ENCODE results near the gene TAF4B. TPM values are rescaled to one million over a fixed set of nuclear protein-coding genes. Genes with fewer than 3 reads are reported as not detected.

TAF4B gene
- total RNA-seq, 1 experiment from 2014 or later, result 2.0 TPM

DNA sequence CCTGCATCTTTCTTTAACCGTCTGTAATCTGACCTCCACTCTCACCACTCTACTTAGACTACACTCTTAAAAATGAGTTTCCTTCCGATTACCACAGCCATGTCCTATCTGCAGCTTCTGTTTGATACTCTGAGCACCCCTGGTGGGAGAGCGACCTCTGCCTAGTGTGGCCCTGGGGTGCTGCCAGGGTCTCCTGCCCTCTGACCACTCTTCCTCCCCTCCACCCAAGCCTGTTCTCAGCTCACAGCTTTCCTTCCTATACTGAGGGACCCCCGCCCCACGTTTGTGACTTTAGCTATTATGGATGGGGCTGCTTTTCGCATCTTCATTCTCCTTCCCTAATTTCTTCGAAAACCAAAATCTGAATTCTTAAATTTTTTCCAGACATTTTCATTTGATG, 189.4 kb downstream of the TAF4B start:
- Histone ChIP-seq H3K27me3 (replicated peaks; ENCODE audit: insufficient read depth, low read depth, low read length, poor library complexity) (no peaks in the 10 kb centered on the region), H3K9me3 (ENCODE audit: low read depth, low read length, poor library complexity, severe bottlenecking) (no peaks in the 10 kb centered on the region), H3K4me3 (ENCODE audit: low read depth, low read length, poor library complexity, severe bottlenecking) (no peak overlapping the region), H3K36me3 (ENCODE audit: insufficient read depth, low read length, poor library complexity, severe bottlenecking) (no peaks in the 10 kb centered on the region), H3K4me1 (ENCODE audit: insufficient read depth, low read length, poor library complexity, severe bottlenecking) (no peaks in the 10 kb centered on the region), H3K27ac (ENCODE audit: low read depth, low read length, poor library complexity, severe bottlenecking) (no peak overlapping the region)
- intact Hi-C loops (cut with micrococcal nuclease; ENCODE audit: unreplicated experiment), result no loop called here
- BruUV-seq (replicated peaks), result no TSS peak
- POLR2A ChIA-PET (ENCODE audit: low non-redundant PET), result no interaction called here
- TF ChIP-seq, protein P1, sequence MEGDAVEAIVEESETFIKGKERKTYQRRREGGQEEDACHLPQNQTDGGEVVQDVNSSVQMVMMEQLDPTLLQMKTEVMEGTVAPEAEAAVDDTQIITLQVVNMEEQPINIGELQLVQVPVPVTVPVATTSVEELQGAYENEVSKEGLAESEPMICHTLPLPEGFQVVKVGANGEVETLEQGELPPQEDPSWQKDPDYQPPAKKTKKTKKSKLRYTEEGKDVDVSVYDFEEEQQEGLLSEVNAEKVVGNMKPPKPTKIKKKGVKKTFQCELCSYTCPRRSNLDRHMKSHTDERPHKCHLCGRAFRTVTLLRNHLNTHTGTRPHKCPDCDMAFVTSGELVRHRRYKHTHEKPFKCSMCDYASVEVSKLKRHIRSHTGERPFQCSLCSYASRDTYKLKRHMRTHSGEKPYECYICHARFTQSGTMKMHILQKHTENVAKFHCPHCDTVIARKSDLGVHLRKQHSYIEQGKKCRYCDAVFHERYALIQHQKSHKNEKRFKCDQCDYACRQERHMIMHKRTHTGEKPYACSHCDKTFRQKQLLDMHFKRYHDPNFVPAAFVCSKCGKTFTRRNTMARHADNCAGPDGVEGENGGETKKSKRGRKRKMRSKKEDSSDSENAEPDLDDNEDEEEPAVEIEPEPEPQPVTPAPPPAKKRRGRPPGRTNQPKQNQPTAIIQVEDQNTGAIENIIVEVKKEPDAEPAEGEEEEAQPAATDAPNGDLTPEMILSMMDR (conservative IDR thresholded peaks at IDR 0.05; ENCODE audit: low read depth, low read length), result no peak
- TF ChIP-seq EZH2 (IDR thresholded peaks at IDR 0.05; ENCODE audit: borderline replicate concordance, low read depth, low read length, poor library complexity, severe bottlenecking), result no peak
- DNase-seq (ENCODE audit: low spot score), result no peak
- CTCF ChIA-PET, result no interaction called here

DNA sequence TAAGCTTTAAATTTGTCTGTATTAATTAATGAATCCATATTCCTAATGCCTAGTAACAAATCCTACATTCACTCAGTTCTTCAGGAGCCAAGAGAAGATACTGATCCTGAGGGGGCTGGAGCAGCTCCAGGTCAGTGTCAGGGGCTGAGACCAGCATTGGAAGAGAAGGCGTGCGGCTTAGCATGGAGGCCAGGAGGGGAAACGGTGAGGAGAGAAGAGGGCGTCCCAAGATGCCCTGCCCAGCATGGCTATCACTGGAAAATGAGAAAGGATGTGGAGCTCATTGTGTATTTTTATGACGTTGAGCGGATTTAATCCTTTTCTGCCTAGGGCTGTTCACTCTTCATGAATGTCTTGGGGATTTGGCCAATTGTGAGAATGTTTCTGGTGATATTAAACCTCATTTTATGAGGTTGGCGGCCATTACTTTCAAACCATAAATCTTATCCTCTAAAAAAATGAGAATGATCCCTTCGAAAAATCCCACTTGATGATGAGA, 190.5 kb downstream of the TAF4B start:
- Histone ChIP-seq H3K27ac (ENCODE audit: low read depth, low read length, poor library complexity, severe bottlenecking) (no peak overlapping the region), H3K4me1 (ENCODE audit: insufficient read depth, low read length, poor library complexity, severe bottlenecking) (no peaks in the 10 kb centered on the region), H3K9me3 (ENCODE audit: low read depth, low read length, poor library complexity, severe bottlenecking) (no peaks in the 10 kb centered on the region), H3K27me3 (replicated peaks; ENCODE audit: insufficient read depth, low read depth, low read length, poor library complexity) (no peaks in the 10 kb centered on the region), H3K4me3 (ENCODE audit: low read depth, low read length, poor library complexity, severe bottlenecking) (no peak overlapping the region), H3K36me3 (ENCODE audit: insufficient read depth, low read length, poor library complexity, severe bottlenecking) (no peaks in the 10 kb centered on the region)
- intact Hi-C loops (cut with micrococcal nuclease; ENCODE audit: unreplicated experiment), result no loop called here
- no peak for DNase-seq (ENCODE audit: low spot score)
- BruUV-seq (replicated peaks), result no TSS peak
- TF ChIP-seq, protein P1 (conservative IDR thresholded peaks at IDR 0.05; ENCODE audit: low read depth, low read length), result no peak
- no peak for TF ChIP-seq EZH2 (IDR thresholded peaks at IDR 0.05; ENCODE audit: borderline replicate concordance, low read depth, low read length, poor library complexity, severe bottlenecking)
- ChIA-PET CTCF (no interaction called here), POLR2A (ENCODE audit: low non-redundant PET) (no interaction called here)

DNA sequence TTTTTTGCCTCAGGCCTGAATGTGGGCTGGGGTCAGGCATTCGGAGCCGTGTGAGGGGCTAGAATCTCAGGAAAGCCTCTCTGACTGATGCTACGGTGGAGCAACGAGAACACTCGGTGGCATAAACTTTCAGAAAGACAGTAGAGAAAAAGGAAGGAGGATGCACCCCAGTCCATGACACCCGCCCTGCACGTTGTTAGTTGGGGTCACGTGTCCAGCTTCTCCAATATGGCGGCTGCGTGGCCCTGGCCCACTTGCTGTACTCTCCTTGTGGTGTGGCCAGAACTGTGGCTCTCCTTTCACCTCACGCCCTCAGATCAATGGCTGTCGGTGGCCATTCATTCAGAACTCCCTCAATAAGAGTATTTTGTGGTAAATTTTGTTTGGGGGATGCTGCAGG, 190.9 kb downstream of the TAF4B start:
- intact Hi-C loops (cut with micrococcal nuclease; ENCODE audit: unreplicated experiment), result no loop called here
- ChIA-PET POLR2A (ENCODE audit: low non-redundant PET) (no interaction called here), CTCF (no interaction called here)
- no peaks in the 10 kb centered on the region for H3K36me3 ChIP-seq (ENCODE audit: insufficient read depth, low read length, poor library complexity, severe bottlenecking)
- H3K27ac ChIP-seq (ENCODE audit: low read depth, low read length, poor library complexity, severe bottlenecking), result no peak overlapping the region
- TF ChIP-seq, protein P1 (conservative IDR thresholded peaks at IDR 0.05; ENCODE audit: low read depth, low read length), result no peak
- TF ChIP-seq EZH2 (IDR thresholded peaks at IDR 0.05; ENCODE audit: borderline replicate concordance, low read depth, low read length, poor library complexity, severe bottlenecking), result no peak
- no peak overlapping the region for H3K4me3 ChIP-seq (ENCODE audit: low read depth, low read length, poor library complexity, severe bottlenecking)
- DNase-seq (ENCODE audit: low spot score), result no peak
- no peaks in the 10 kb centered on the region for H3K27me3 ChIP-seq (replicated peaks; ENCODE audit: insufficient read depth, low read depth, low read length, poor library complexity)
- no peaks in the 10 kb centered on the region for H3K9me3 ChIP-seq (ENCODE audit: low read depth, low read length, poor library complexity, severe bottlenecking)
- BruUV-seq (replicated peaks), result no TSS peak
- no peaks in the 10 kb centered on the region for H3K4me1 ChIP-seq (ENCODE audit: insufficient read depth, low read length, poor library complexity, severe bottlenecking)

Data from A673 (cell line).